ENCODE results near the gene NMB. TPM values are rescaled to one million over a fixed set of nuclear protein-coding genes. Genes with fewer than 3 reads are reported as not detected.
A peak's percentile ranks its signal among the peaks of the same experiment; 100 is the strongest.
"Not testable (repeated sequence)": the region's sequence is repeated elsewhere in the genome, so short reads cannot be mapped to it uniquely, and the experiment has no call there.

The NMB gene
- total RNA-seq, 1 experiment from 2014 or later: 10.9 TPM

DNA sequence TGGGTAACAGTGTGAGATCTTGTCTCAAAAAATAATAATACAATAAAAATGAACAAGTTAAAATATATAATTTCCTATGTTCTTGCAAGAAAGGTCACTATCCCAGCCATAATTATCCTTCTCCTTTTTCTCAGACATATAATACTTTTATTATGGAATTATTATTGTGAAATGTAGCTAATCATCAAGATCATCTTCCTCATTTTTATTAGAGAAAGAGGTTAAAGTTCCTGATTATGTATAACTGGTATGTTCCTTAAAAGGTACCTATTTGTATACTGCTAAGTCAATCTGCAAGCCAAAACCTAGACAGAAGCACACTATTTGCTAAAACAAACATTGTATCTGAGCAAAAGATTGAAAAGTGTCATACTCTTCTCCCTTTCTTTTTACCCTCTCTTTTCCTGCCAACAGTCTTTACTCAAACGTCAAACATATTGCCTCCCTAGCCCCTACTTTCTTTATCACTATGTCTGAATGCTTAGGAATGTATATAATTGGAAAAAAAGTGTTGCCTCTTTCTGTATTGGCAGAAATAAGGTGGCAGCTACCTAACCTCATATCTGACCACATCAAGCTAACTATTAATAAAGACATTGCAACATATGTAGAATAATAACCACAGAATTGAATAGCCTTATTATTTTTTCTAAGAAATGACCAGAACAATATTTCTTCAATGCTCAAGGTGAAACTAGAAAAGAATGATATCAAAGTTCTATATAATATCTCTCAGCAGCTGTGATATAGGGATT lies 39.4 kb upstream of the NMB start:
- BruUV-seq (replicated peaks): no TSS peak
- peak overlapping the region; percentile 31 for H3K4me3 Mint-ChIP-seq (ENCODE audit: low read depth, unreplicated experiment)
- no peak for TF ChIP-seq CTCF (IDR thresholded peaks at IDR 0.05; ENCODE audit: unreplicated experiment)
- CTCF ChIA-PET: interaction anchor here (0.8 to 1.5 kb wide), 6 partner anchors 8 to 237 kb away, joined by 3 to 4 read pairs (median 4); no protein-coding TSS in a partner anchor
- H3K36me3 Mint-ChIP-seq (ENCODE audit: insufficient read depth, unreplicated experiment): peaks cover 41% of the 10 kb centered on the region
- intact Hi-C loops (cut with micrococcal nuclease; ENCODE audit: unreplicated experiment): loop anchor here (2.0 to 5.0 kb wide), 2 partner anchors 37 to 55 kb away; no protein-coding TSS in a partner anchor
- H3K4me1 Mint-ChIP-seq (ENCODE audit: low read depth, unreplicated experiment): peaks cover 28% of the 10 kb centered on the region
- H3K27ac Mint-ChIP-seq (ENCODE audit: unreplicated experiment): peak overlapping the region; percentile 69
- DNase-seq: no peak
- no peaks in the 10 kb centered on the region for H3K27me3 Mint-ChIP-seq (ENCODE audit: unreplicated experiment)
- no peaks in the 10 kb centered on the region for H3K9me3 Mint-ChIP-seq (ENCODE audit: low read depth, unreplicated experiment)

GRCh38 chr15:84696757-84697156 lies 38.8 kb upstream of the NMB start:
- no peak for TF ChIP-seq CTCF (IDR thresholded peaks at IDR 0.05; ENCODE audit: unreplicated experiment)
- Mint-ChIP-seq H3K27ac (ENCODE audit: unreplicated experiment) (no peak overlapping the region), H3K4me3 (ENCODE audit: low read depth, unreplicated experiment) (no peak overlapping the region), H3K9me3 (ENCODE audit: low read depth, unreplicated experiment) (no peaks in the 10 kb centered on the region), H3K36me3 (ENCODE audit: insufficient read depth, unreplicated experiment) (peaks cover 48% of the 10 kb centered on the region), H3K27me3 (ENCODE audit: unreplicated experiment) (no peaks in the 10 kb centered on the region), H3K4me1 (ENCODE audit: low read depth, unreplicated experiment) (peaks cover 34% of the 10 kb centered on the region)
- CTCF ChIA-PET: interaction anchor here (0.8 to 1.1 kb wide), 3 partner anchors 8 to 142 kb away, joined by 3 to 4 read pairs (median 4); no protein-coding TSS in a partner anchor
- no TSS peak for BruUV-seq (replicated peaks)
- DNase-seq: no peak
- intact Hi-C loops (cut with micrococcal nuclease; ENCODE audit: unreplicated experiment): loop anchor here (2.0 to 5.0 kb wide), 2 partner anchors 38 to 56 kb away; no protein-coding TSS in a partner anchor

GRCh38 chr15:84690342-84690741 lies 32.3 kb upstream of the NMB start:
- no peaks in the 10 kb centered on the region for H3K27me3 Mint-ChIP-seq (ENCODE audit: unreplicated experiment)
- TF ChIP-seq CTCF (IDR thresholded peaks at IDR 0.05; ENCODE audit: unreplicated experiment): no peak
- no peak for DNase-seq
- H3K4me1 Mint-ChIP-seq (ENCODE audit: low read depth, unreplicated experiment): peaks cover 14% of the 10 kb centered on the region
- H3K36me3 Mint-ChIP-seq (ENCODE audit: insufficient read depth, unreplicated experiment): peaks cover 66% of the 10 kb centered on the region
- CTCF ChIA-PET: no interaction called here
- intact Hi-C loops (cut with micrococcal nuclease; ENCODE audit: unreplicated experiment): no loop called here
- H3K9me3 Mint-ChIP-seq (ENCODE audit: low read depth, unreplicated experiment): no peaks in the 10 kb centered on the region
- no TSS peak for BruUV-seq (replicated peaks)
- no peak overlapping the region for H3K4me3 Mint-ChIP-seq (ENCODE audit: low read depth, unreplicated experiment)
- peak overlapping the region; percentile 25 for H3K27ac Mint-ChIP-seq (ENCODE audit: unreplicated experiment)

DNA sequence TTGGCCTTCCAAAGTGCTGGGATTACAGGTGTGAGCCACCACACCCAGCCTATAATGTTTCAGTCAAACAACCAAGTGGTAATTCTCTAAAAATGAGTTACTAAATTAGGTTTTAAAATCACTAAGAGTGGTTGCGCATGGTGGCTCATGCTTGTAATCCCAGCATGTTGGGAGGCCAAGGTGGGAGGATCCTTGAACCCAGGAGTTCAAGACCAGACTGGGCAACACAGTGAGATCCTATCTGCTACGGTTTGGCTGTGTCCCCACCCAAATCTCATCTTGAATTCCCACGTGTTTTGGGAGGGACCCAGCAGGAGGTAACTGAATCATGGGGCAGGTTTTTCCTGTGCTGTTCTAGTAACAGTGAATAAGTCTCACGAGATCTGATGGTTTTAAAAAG lies 31.9 kb upstream of the NMB start:
- H3K4me1 Mint-ChIP-seq (ENCODE audit: low read depth, unreplicated experiment): peaks cover 14% of the 10 kb centered on the region
- no peak for DNase-seq
- H3K27me3 Mint-ChIP-seq (ENCODE audit: unreplicated experiment): no peaks in the 10 kb centered on the region
- intact Hi-C loops (cut with micrococcal nuclease; ENCODE audit: unreplicated experiment): no loop called here
- BruUV-seq (replicated peaks): no TSS peak
- CTCF ChIA-PET: interaction anchor here (0.7 kb wide), 1 partner anchor 9 kb away, joined by 3 read pairs; no protein-coding TSS in a partner anchor
- peak overlapping the region; percentile 25 for H3K27ac Mint-ChIP-seq (ENCODE audit: unreplicated experiment)
- peaks cover 71% of the 10 kb centered on the region for H3K36me3 Mint-ChIP-seq (ENCODE audit: insufficient read depth, unreplicated experiment)
- no peak overlapping the region for H3K4me3 Mint-ChIP-seq (ENCODE audit: low read depth, unreplicated experiment)
- TF ChIP-seq CTCF (IDR thresholded peaks at IDR 0.05; ENCODE audit: unreplicated experiment): no peak
- no peaks in the 10 kb centered on the region for H3K9me3 Mint-ChIP-seq (ENCODE audit: low read depth, unreplicated experiment)

DNA sequence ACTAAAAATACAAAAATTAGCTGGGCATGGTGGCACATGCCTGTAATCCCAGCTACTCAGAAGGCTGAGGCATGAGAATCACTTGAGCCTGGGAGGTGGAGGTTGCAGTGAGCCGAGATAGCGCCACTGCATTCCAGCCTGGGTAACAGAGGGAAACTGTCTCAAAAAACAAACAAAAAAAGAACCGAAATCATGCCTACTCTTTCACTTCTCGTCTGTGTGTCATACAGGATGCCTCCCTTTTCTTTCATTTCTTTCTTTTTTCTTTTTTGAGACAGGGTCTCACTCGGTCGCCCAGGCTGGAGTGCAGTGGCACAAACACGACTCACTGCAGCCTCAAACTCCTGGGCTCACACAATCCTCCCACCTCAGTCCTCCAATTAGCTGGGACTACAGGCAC lies 28.4 kb upstream of the NMB start:
- H3K4me3 Mint-ChIP-seq (ENCODE audit: low read depth, unreplicated experiment); H3K9me3 Mint-ChIP-seq (ENCODE audit: low read depth, unreplicated experiment); BruUV-seq (replicated peaks); intact Hi-C loops (cut with micrococcal nuclease; ENCODE audit: unreplicated experiment); H3K27me3 Mint-ChIP-seq (ENCODE audit: unreplicated experiment); H3K4me1 Mint-ChIP-seq (ENCODE audit: low read depth, unreplicated experiment); H3K27ac Mint-ChIP-seq (ENCODE audit: unreplicated experiment); DNase-seq; CTCF ChIA-PET: not testable (repeated sequence)
- H3K36me3 Mint-ChIP-seq (ENCODE audit: insufficient read depth, unreplicated experiment): peaks cover 49% of the 10 kb centered on the region

Data from Calu3 (cell line).